ENCODE data around the gene PARD6A. TPM values are rescaled to one million over a fixed set of nuclear protein-coding genes. Genes with fewer than 3 reads are reported as not detected.

The PARD6A gene
- total RNA-seq, 2 experiments from 2014 or later = 4.5 to 4.7 TPM

GRCh38 chr16:67675999-67676398 is 15.2 kb downstream of the PARD6A start:
- Histone ChIP-seq H3K4me3 (ENCODE audit: low read length) (no peak overlapping the region), H3K9me3 (ENCODE audit: control insufficient read depth in 1 of 2, insufficient read depth in 1 of 2, low read length in 2 of 2) (no peaks in the 10 kb centered on the region), H3K36me3 (ENCODE audit: insufficient read depth, low read length) (no peaks in the 10 kb centered on the region), H3K27me3 (ENCODE audit: control insufficient read depth in 1 of 2, insufficient read depth in 2 of 2, low read length in 2 of 2) (no peaks in the 10 kb centered on the region), H3K27ac (ENCODE audit: low read depth in 1 of 2, low read length in 2 of 2) (no peak overlapping the region), H3K4me1 (ENCODE audit: insufficient read depth, low read length) (peaks cover 3% of the 10 kb centered on the region)
- POLR2A ChIA-PET = no interaction called here
- intact Hi-C loops (cut with DNase I, micrococcal nuclease) = no loop called here
- ATAC-seq (ENCODE audit: poor library complexity) = no peak
- Mint-ChIP-seq H3K27me3 (no peaks in the 10 kb centered on the region), H3K36me3 (ENCODE audit: low read depth) (no peaks in the 10 kb centered on the region), H3K4me1 (ENCODE audit: low read depth) (peaks cover 6% of the 10 kb centered on the region), H3K4me3 (no peak overlapping the region), H3K27ac (no peak overlapping the region), H3K9me3 (no peaks in the 10 kb centered on the region)
- TF ChIP-seq, protein P1, sequence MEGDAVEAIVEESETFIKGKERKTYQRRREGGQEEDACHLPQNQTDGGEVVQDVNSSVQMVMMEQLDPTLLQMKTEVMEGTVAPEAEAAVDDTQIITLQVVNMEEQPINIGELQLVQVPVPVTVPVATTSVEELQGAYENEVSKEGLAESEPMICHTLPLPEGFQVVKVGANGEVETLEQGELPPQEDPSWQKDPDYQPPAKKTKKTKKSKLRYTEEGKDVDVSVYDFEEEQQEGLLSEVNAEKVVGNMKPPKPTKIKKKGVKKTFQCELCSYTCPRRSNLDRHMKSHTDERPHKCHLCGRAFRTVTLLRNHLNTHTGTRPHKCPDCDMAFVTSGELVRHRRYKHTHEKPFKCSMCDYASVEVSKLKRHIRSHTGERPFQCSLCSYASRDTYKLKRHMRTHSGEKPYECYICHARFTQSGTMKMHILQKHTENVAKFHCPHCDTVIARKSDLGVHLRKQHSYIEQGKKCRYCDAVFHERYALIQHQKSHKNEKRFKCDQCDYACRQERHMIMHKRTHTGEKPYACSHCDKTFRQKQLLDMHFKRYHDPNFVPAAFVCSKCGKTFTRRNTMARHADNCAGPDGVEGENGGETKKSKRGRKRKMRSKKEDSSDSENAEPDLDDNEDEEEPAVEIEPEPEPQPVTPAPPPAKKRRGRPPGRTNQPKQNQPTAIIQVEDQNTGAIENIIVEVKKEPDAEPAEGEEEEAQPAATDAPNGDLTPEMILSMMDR (IDR thresholded peaks at IDR 0.05) = no peak
- DNase-seq = no peak
- CTCF ChIA-PET = no interaction called here

GRCh38 chr16:67676516-67676915 is 15.8 kb downstream of the PARD6A start:
- CTCF ChIA-PET = no interaction called here
- H3K36me3 Mint-ChIP-seq (ENCODE audit: low read depth) = no peaks in the 10 kb centered on the region

DNA sequence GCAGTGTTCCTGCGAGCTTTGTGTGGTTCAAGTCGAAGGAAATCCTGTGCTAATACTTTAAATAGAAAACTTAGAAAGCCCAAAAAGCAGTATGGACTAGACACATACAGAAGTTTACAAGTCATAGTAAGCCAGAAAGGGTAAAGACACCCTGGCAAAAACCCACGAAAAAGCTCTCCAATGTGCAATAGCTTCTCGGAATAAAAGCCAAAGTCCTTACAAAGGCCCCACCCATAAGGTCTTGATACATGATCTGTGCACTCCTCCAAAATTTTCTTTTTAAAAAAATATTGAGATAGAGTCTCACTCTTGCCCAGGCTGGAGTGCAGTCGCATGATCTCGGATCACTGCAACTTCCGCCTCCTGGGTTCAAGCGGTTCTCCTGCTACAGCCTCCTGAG is 16.2 kb downstream of the PARD6A start:
- no peak for ATAC-seq (ENCODE audit: poor library complexity)
- TF ChIP-seq, protein P1 (IDR thresholded peaks at IDR 0.05) = no peak
- no peaks in the 10 kb centered on the region for H3K36me3 Mint-ChIP-seq (ENCODE audit: low read depth)
- H3K4me1 Mint-ChIP-seq (ENCODE audit: low read depth) = peaks cover 6% of the 10 kb centered on the region
- DNase-seq = no peak
- ChIA-PET POLR2A (no interaction called here), CTCF (no interaction called here)
- H3K27me3 ChIP-seq (ENCODE audit: control insufficient read depth in 1 of 2, insufficient read depth in 2 of 2, low read length in 2 of 2) = no peaks in the 10 kb centered on the region
- no peak overlapping the region for H3K4me3 ChIP-seq (ENCODE audit: low read length)
- peaks cover 3% of the 10 kb centered on the region for H3K4me1 ChIP-seq (ENCODE audit: insufficient read depth, low read length)
- H3K9me3 Mint-ChIP-seq = no peaks in the 10 kb centered on the region
- H3K27me3 Mint-ChIP-seq = no peaks in the 10 kb centered on the region
- no peak overlapping the region for H3K27ac Mint-ChIP-seq
- H3K4me3 Mint-ChIP-seq = no peak overlapping the region
- H3K27ac ChIP-seq (ENCODE audit: low read depth in 1 of 2, low read length in 2 of 2) = no peak overlapping the region
- no peaks in the 10 kb centered on the region for H3K9me3 ChIP-seq (ENCODE audit: control insufficient read depth in 1 of 2, insufficient read depth in 1 of 2, low read length in 2 of 2)
- intact Hi-C loops (cut with DNase I, micrococcal nuclease) = no loop called here
- H3K36me3 ChIP-seq (ENCODE audit: insufficient read depth, low read length) = no peaks in the 10 kb centered on the region

More at GRCh38 chr16:67676516-67676915, 15.8 kb downstream of the PARD6A start:
- Histone ChIP-seq H3K36me3 (ENCODE audit: insufficient read depth, low read length) (no peaks in the 10 kb centered on the region), H3K27ac (ENCODE audit: low read depth in 1 of 2, low read length in 2 of 2) (no peak overlapping the region), H3K4me3 (ENCODE audit: low read length) (no peak overlapping the region), H3K9me3 (ENCODE audit: control insufficient read depth in 1 of 2, insufficient read depth in 1 of 2, low read length in 2 of 2) (no peaks in the 10 kb centered on the region), H3K27me3 (ENCODE audit: control insufficient read depth in 1 of 2, insufficient read depth in 2 of 2, low read length in 2 of 2) (no peaks in the 10 kb centered on the region), H3K4me1 (ENCODE audit: insufficient read depth, low read length) (peaks cover 3% of the 10 kb centered on the region)
- Mint-ChIP-seq H3K27me3 (no peaks in the 10 kb centered on the region), H3K4me3 (no peak overlapping the region), H3K27ac (no peak overlapping the region), H3K4me1 (ENCODE audit: low read depth) (peaks cover 6% of the 10 kb centered on the region), H3K9me3 (no peaks in the 10 kb centered on the region)
- no peak for ATAC-seq (ENCODE audit: poor library complexity)
- intact Hi-C loops (cut with DNase I, micrococcal nuclease) = no loop called here
- TF ChIP-seq, protein P1 (IDR thresholded peaks at IDR 0.05) = no peak
- no peak for DNase-seq
- POLR2A ChIA-PET = no interaction called here

All from CD4-positive, alpha-beta T cell (primary cell).